NCI-H1048 (cell line): ENCODE data around the gene PDSS2.
"Not testable (repeated sequence)": the region's sequence is repeated elsewhere in the genome, so short reads cannot be mapped to it uniquely, and the experiment has no call there.

Experiments
- DNase-seq: peaks from one replicate; lab custom pipeline; 2025; lab: John Stamatoyannopoulos, UW

PDSS2 gene

DNA sequence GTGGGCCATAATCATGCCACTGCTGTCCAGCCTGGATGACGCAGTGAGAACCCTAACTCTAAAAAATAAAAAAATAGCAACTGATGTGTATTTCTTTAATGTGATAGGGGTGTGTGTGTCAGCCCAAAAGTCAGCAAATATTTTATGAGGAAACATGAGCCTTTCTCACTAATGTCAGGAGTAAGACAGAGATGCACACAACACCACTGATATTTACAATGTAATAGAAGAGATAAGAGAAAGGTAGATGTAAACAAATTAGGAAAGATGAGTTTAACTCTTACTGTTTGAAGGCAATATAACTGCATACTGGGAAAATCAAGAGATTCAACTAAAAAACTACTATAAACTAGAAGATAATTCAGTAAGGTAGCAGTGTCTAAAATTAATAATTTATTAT, 244.0 kb downstream of the PDSS2 start:
- no peak for DNase-seq

GRCh38 chr6:107214655-107215054, 244.7 kb downstream of the PDSS2 start:
- DNase-seq: no peak

DNA sequence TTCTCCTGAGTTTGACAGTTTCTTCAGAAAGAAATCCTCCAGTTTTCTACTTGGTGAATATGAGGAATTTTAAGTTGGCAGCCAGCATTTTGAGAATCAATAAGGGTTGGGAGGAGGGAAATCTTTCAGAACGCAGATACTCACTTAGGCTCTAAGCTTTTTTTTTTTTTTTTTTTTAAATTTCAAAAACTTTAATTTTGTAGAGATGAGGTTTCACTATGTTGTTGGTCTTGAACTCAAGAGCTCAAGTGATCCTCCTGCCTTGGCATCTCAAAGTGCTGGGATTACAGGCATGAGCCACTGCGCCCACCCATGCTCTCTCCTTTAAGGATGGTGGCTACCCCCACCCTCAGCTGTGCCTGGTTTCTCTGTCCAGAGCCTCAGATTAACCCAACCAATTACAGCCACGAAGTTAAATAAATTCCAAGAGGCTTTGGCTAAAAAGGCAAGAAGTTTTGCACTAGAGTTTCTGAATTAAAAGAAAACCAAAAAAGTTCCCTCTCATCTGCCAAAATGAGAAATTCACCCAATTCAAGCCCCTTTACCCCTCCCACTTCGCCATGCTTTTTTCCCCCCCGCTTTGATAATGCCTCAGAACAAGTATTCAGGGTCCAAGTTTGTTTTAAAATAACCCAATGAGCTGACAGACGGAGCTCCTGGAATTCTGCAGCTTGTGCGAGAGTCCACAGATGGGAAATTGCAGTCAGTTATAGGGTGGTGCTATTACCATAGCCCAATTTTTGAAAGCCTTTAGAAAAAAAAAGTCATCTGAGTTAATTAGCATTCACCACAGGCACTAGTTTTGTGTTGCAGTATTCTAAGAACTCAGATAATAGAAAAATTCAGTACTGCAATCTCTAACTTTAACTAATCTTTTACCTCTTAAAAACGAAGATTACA, 249.7 kb downstream of the PDSS2 start:
- no peak for DNase-seq

- DNase-seq: no peak
These were observed 252.0 kb downstream of the PDSS2 start for GRCh38 chr6:107207251-107207873.

- DNase-seq: no peak
These were observed 254.0 kb downstream of the PDSS2 start for GRCh38 chr6:107205058-107205998.

- DNase-seq: no peak
These were observed 256.4 kb downstream of the PDSS2 start for GRCh38 chr6:107202876-107203468.

DNA sequence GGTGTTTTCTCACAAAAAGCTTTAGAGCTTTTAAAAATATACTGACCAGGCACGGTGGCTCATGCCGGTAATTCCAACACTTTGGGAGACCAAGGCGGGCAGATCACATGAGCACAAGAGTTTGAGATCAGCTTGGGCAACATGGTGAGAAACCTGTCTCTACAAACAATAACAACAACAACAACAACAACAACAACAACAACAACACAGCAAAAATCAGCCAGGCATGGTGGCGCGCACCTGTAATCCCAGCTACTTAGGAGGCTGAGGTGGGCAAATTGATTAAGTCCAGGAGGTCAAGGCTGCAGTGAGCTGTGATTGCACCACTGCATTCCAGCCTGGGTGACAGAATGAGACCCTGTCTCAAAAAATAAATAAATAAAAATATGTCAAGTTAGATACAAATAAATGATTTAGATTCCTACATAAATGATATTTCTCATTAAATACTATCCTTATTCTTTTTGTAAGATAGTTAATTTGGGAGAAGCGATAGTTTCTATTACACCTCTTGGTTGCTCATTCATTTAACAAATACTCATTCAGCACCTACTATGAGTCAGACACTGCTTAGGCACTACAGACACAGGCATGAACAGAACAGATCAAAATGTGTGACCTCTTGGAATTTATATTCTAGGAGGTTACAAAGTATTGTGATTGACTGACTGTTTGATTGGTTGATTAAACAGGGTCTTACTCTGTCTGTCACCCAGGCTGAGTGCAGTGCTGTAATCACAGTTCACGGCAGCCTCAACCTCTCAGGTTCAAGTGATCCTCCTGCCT, 260.5 kb downstream of the PDSS2 start:
- DNase-seq: no peak

- no peak for DNase-seq
These were observed 263.2 kb downstream of the PDSS2 start for GRCh38 chr6:107196152-107196551.

- DNase-seq: not testable (repeated sequence)
These were observed 264.6 kb downstream of the PDSS2 start for GRCh38 chr6:107194723-107195122.

DNA sequence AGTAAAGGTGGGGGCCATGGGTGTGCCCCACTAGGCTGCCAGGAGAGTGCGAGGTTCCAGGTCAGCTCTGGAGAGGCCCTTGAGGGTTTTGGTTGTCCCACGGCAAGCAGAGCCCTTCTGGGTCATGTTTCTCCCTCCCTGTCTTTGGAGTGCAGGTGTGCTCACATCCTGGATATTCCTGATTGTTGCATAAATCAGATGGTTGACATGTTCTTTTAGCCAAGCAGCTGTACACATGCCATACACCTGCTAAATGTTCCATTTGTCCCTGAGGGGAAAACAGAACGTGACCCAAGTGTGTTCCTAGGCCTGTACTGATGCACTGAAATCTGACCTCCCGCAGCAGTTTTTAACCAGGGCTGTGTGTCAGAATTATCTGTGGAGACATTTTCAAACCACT, 266.5 kb downstream of the PDSS2 start:
- DNase-seq: no peak

- no peak for DNase-seq
These were observed 271.7 kb downstream of the PDSS2 start for GRCh38 chr6:107187630-107188029.

GRCh38 chr6:107186047-107186446, 273.3 kb downstream of the PDSS2 start:
- no peak for DNase-seq

DNA sequence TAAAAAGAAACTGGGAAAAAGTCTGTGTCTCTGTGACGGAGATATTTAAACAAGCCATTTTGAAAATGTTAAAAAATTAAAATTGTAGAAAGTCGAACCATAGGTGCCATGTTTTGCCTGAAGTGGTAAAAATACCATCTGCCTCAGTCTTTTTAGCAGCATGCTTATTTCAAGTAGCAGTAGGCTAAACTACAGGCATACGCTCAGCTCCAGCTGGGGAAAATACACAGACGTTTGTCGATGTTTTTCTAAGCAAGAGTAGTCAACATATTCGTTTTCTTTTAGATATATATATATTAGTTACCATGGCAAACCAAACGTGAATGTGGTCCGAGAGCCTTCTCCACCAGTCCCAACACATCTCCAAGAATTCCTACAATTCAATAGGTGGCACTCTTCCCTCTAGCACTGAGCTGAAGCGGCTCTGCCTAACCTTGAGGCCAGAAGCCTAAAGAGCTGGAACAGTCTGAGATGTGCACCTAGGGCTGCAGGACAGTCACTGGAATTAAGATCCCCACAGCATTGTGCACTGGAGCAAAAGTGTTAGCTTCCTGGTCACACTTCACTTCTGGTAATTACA, 273.9 kb downstream of the PDSS2 start:
- no peak for DNase-seq

GRCh38 chr6:107184435-107184834, 274.9 kb downstream of the PDSS2 start:
- peak; percentile 61 for DNase-seq

GRCh38 chr6:107180099-107180498, 279.3 kb downstream of the PDSS2 start:
- no peak for DNase-seq

- no peak for DNase-seq
These were observed 280.4 kb downstream of the PDSS2 start for GRCh38 chr6:107179004-107179403.

GRCh38 chr6:107173779-107174178, 285.6 kb downstream of the PDSS2 start:
- DNase-seq: no peak

DNA sequence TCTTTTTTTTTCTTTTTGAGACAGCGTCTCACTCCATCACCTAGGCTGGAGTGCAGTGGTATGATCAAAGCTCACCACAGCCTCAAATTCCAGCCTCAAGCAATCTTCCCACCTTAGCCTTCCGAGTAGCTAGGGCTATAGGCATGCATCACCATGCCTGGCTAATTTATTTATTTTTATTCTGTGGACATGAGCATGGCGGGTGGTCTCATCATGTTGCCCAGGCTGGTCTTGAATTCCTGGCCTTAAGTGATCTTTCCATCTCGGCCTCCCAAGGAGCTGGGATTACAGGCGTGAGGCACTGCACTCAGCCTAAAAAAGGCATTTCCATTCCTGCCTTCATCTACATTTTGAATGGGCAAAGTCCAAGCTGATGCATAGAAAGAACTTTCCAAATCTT, 287.9 kb downstream of the PDSS2 start:
- no peak for DNase-seq

GRCh38 chr6:107164299-107164698, 295.1 kb downstream of the PDSS2 start:
- not testable (repeated sequence) for DNase-seq

DNA sequence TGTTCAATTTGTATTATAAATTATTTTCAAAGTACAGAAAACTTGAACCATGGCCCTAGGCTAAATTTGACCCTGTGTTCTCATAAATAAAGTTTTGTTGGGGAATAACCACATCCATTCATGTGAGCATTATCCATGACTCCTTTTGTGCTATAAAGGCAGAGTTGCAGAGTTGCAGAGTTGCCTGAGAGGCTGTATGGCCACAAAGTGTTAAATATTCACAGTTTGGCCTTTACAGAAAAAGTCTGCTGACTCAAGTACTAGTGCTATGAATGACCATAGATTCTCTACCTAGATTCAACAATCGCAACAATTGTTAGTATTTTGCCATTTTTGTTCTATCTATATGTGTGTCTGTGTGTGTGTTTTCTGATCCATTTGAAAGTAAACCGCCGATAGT, 297.8 kb downstream of the PDSS2 start:
- DNase-seq: no peak

GRCh38 chr6:107156617-107157016, 302.7 kb downstream of the PDSS2 start:
- no peak for DNase-seq
